Esophagus (tissue), 2 donors: ENCODE data around the gene NOS1AP. TPM values are rescaled to one million over a fixed set of nuclear protein-coding genes. Genes with fewer than 3 reads are reported as not detected.

Source experiments
- H3K27ac ChIP-seq, 2 donors: one replicate each; pipeline ENCODE4 v1.5.1; 2013; ENCODE audit warnings: low read depth in 2 of 2, mild to moderate bottlenecking in 2 of 2, inconsistent platforms in 1 of 2, low read length in 1 of 2, moderate library complexity in 1 of 2
- H3K27me3 ChIP-seq, 2 donors: one replicate each; pipeline ENCODE4 v1.6.1; 2013; ENCODE audit warnings: low read length in 2 of 2, control low read depth in 1 of 2, mild to moderate bottlenecking in 1 of 2; ENCODE audit not compliant: insufficient read depth in 2 of 2, control insufficient read depth in 1 of 2
- H3K36me3 ChIP-seq, 2 donors: one replicate each; pipeline ENCODE4 v1.6.1; 2013; ENCODE audit warnings: low read length in 1 of 2; ENCODE audit not compliant: control insufficient read depth in 2 of 2, insufficient read depth in 2 of 2
- H3K4me1 ChIP-seq, 2 donors: one replicate each; pipeline ENCODE4 v1.6.1; 2013; ENCODE audit warnings: low read length in 1 of 2; ENCODE audit not compliant: control insufficient read depth in 2 of 2, insufficient read depth in 2 of 2
- H3K4me3 ChIP-seq, 2 donors: one replicate each; pipeline ENCODE4 v1.5.1; 2013; ENCODE audit warnings: low read length in 2 of 2, mild to moderate bottlenecking in 2 of 2, low read depth in 1 of 2, moderate library complexity in 1 of 2
- H3K9me3 ChIP-seq, 2 donors: one replicate each; pipeline ENCODE4 v1.6.1; 2013; ENCODE audit warnings: mild to moderate bottlenecking in 2 of 2, low read depth in 1 of 2, low read length in 1 of 2, moderate library complexity in 1 of 2; ENCODE audit not compliant: control insufficient read depth in 2 of 2, insufficient read depth in 1 of 2
- WGBS, 2 donors: extraction: QIAGEN DNeasy Blood & Tissue Kit; methylation state at CpG; one replicate each; pipeline ENCODE4 v1.1.7; 2013; 5-methylcytosine and 5-hydroxymethylcytosine counted together
- polyA plus RNA-seq, 2 donors: library from polyadenylated mRNA; stranded (reverse); fragments of 200-250 nt; gene quantifications; one replicate each; pipeline ENCODE4 v1.2.3, GENCODE V29; 2013
- donor health status: healthy with polysubstance abuse.
- donor health status: Bipolar disorder and iron deficiency.

NOS1AP gene
- polyA plus RNA-seq, 2 donors: 0.53 to 0.98 TPM

DNA sequence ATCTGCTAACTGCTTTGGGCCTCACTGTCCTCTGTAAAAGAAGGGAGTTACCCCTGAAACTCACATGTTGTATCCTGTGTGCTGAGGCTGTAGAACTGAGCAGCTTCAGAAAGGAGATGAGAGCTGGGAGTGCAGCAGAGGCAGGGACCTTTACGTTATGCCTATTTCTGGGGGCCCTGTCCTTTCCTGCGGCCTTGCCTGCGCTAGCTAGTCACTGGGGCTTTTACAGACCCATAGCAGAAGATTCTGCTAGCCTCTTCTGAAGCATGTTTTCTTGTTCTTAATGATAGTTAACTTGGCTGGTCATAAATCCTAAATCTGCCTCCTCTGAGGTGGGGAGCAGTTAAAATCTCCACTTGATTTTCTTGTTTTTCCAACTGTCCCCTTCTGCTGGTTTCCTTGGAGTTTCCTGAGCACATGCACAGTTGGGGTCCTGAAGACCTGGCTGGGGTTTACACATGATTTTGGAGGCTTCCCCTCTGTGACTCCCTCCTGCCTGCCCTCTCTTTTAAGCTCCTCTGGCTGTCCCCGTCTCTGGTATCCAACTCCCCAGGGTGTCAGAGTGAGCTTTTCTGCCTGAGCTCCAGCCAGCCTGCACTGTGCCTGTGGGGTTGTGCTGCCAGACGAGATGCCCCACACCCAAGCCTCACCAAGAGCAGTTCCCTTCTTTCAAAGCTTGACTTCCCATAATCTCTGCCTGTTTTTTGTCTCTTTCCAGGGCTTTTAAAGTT is 76.6 kb downstream of the NOS1AP start:
- Histone ChIP-seq H3K9me3 (no peaks in the 10 kb centered on the region), H3K4me3 (no peak overlapping the region), H3K36me3 (no peaks in the 10 kb centered on the region), H3K27ac (no peak overlapping the region), H3K27me3 (no peaks in the 10 kb centered on the region), H3K4me1 (no peaks in the 10 kb centered on the region)
- 80% methylated on average over 5 of the region's 5 CpGs for WGBS, 2 donors

DNA sequence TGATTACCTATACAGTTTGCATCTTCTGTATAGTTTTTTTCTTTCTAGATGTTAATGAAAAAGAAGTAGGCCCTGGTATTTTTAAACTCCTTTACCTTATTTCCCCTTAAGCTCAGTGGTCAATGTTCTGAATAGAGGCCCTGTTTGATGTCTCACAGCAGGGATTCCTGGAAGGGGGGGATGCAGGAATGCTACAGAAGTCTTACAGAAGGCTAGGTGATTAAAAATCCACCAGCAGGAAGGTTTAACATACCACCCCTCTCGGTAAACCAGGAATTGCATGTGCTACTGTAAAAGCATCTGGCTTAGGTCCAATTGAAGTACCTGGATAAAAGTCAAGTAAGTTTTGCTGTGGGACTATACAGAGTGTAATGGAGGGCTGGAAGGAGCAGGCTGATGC is 78.3 kb downstream of the NOS1AP start:
- peaks cover 0 to 4% of the 10 kb centered on the region in 2 donors for H3K4me1 ChIP-seq
- no peak overlapping the region for H3K27ac ChIP-seq
- H3K4me3 ChIP-seq: no peak overlapping the region
- H3K9me3 ChIP-seq: peaks cover 0 to 6% of the 10 kb centered on the region in 2 donors
- H3K36me3 ChIP-seq: no peaks in the 10 kb centered on the region
- H3K27me3 ChIP-seq: no peaks in the 10 kb centered on the region
- 54 to 65% methylated on average over 1 of the region's 1 CpG for WGBS, 2 donors

DNA sequence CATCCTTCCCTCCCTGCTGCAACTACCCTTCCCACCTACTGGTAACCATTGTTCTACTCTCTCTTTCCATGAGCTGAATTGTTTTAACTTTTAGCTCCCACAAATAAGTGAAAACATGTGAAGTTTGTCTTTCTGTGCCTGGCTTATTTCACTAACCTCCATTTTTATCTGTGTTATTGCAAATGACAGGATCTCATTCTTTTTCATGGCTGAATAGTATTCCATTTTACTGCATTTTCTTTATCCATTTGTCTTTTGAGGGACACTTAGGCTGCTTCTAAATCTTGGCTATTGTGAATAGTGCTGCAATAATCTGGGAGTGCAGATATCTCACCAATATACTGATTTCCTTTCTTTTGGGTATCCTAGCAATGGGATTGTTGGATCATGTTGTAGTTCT is 80.6 kb downstream of the NOS1AP start:
- H3K27ac ChIP-seq: no peak overlapping the region
- no peaks in the 10 kb centered on the region for H3K27me3 ChIP-seq
- H3K9me3 ChIP-seq: peaks cover 0 to 6% of the 10 kb centered on the region in 2 donors
- H3K36me3 ChIP-seq: no peaks in the 10 kb centered on the region
- H3K4me1 ChIP-seq: peaks cover 0 to 4% of the 10 kb centered on the region in 2 donors
- H3K4me3 ChIP-seq: no peak overlapping the region

DNA sequence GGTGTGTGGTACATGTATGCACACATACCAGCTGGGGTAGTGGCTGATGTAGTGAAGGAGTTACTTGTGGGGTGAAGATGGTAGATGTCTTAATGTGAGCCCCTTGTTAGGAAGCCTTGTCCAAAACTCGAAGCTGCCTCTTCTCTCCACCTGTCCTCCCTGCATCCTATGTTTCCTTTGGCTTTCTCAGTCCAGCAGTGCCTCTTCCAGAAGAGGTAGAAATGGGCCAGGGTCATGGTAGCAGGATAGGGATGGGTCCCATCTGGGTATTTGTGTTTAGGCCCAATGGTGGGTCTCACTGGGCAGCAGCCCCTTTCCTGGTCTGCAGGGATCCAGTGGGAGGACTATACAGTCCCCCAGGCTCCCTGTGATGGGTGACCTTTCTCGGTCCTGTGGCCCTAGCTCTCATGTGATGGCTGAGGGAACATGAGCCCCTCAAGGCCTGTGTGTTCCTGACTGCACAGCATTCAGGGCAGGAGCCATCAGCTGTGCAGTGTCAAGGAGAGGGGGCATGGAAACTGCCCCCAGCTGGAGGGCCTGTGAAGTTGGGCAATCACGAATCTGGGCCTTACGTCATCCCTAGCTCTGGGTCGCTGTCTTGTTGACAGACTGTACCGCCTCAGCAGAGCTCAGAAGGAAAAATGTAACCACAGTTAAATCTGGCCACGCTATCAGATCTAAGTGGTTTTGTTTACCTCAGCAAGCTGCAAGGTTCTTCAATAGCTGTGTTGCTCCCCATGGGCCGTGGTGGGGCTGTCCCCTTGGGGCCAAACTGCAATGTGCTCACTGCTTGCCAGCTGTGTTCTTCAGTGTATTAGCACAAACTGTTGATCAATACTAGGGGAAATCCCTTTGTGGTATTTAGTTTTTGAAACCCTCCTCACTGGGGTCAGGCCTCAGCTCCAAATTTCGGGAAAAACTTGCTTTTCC is 82.7 kb downstream of the NOS1AP start:
- Histone ChIP-seq H3K4me1 (peaks cover 0 to 4% of the 10 kb centered on the region in 2 donors), H3K27me3 (no peaks in the 10 kb centered on the region), H3K27ac (no peak overlapping the region), H3K4me3 (no peak overlapping the region), H3K9me3 (peaks cover 0 to 6% of the 10 kb centered on the region in 2 donors), H3K36me3 (no peaks in the 10 kb centered on the region)
- WGBS, 2 donors: 59 to 66% methylated on average over 9 of the region's 9 CpGs

DNA sequence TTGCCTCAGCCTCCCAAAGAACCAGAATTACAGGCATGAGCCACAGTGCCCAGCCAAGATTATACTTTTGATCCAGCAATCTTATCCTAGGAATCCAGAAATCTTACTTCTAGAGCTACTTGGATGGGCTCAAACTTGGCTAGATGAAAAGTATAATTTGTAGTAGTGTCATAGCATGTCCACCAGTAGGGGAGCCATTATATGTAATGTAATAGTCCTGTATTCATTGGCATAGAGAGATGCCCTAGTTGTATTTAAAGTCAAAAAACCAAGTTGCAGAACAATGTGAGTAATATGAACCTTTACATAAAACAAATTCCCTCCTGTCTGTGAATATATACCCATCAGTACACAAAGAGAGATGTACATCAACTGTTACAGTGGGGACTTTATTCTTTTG is 83.9 kb downstream of the NOS1AP start:
- Histone ChIP-seq H3K27ac (no peak overlapping the region), H3K36me3 (no peaks in the 10 kb centered on the region), H3K27me3 (no peaks in the 10 kb centered on the region), H3K4me3 (no peak overlapping the region), H3K9me3 (peaks cover 0 to 6% of the 10 kb centered on the region in 2 donors), H3K4me1 (peaks cover 0 to 4% of the 10 kb centered on the region in 2 donors)

DNA sequence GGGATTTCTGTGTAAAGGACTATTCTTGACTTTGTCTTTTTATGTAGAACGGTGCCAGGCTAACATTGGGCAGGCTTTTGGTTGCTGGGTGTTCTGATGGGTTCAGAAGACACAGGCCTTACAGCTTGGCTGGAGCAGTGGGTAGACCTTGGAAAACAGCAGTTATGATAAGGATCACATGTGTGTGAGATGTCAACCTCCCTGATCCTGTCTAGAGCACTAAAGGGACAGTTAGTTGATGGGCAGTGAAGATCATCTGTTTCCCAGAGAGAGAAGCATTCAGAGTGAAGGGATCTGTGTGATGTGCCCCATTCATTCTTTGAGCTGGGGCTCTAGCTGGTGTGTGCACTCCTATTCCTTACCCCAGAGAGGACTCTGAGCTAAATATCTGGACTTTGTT is 88.0 kb downstream of the NOS1AP start:
- peaks cover 0 to under 1% of the 10 kb centered on the region in 2 donors for H3K9me3 ChIP-seq
- no peak overlapping the region for H3K4me3 ChIP-seq
- H3K4me1 ChIP-seq: peaks cover 0 to 3% of the 10 kb centered on the region in 2 donors
- 86 to 90% methylated on average over 1 of the region's 1 CpG for WGBS, 2 donors
- no peak overlapping the region for H3K27ac ChIP-seq
- H3K27me3 ChIP-seq: no peaks in the 10 kb centered on the region
- no peaks in the 10 kb centered on the region for H3K36me3 ChIP-seq

DNA sequence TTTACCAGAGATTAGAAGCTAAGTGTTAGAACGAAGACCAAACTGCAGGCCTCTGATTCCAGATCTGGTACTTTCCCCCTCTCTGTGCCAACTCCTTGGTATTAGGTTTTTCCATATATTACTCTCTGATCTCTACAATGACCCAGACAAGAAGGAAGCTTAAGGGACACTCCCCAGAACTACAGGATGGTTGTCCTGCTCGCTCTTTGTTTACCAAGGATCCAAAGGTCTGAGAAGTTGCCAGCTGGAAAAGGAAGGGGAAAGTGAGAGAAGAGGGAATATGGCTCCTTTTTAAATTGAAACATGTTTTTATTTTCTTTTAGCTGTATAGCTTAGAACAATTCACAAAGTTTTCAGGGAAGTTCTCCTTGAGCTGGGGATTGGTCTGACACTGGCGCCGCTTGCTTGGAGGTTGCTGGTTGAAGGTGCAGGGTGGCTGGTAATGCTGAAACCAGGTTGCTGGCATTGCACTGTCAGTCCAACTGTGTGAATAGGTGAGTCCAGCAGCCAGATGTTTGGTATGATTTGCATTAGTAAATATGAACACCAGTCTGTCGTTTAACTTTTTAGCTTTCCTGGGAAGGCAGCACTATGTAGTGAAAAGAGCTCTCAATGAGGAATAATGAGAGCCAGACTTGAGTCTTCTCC is 89.3 kb downstream of the NOS1AP start:
- Histone ChIP-seq H3K4me1 (peaks cover 0 to 3% of the 10 kb centered on the region in 2 donors), H3K27ac (no peak overlapping the region), H3K4me3 (no peak overlapping the region), H3K9me3 (no peaks in the 10 kb centered on the region), H3K36me3 (no peaks in the 10 kb centered on the region), H3K27me3 (no peaks in the 10 kb centered on the region)
- 47 to 57% methylated on average over 5 of the region's 5 CpGs for WGBS, 2 donors

DNA sequence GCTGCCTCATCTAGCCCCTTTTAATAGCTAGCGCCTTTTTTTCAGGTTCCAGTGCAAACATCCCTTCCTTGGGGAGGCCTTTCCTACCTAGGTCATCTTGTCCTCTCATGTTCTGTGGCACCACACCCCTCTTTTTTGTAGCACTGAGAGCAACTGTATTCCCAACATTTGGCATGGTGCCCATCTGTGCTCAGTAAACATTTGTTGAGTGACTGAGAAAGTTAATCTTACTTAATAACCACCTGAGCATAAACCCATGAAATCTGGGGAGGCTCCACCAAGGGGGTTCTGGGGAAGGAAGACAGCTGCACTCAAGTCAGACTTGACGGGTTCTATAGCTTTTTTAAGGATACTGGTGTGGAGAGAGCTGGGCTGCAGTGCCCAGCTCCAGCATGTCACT is 90.0 kb downstream of the NOS1AP start:
- WGBS, 2 donors: 56 to 60% methylated on average over 2 of the region's 2 CpGs

DNA sequence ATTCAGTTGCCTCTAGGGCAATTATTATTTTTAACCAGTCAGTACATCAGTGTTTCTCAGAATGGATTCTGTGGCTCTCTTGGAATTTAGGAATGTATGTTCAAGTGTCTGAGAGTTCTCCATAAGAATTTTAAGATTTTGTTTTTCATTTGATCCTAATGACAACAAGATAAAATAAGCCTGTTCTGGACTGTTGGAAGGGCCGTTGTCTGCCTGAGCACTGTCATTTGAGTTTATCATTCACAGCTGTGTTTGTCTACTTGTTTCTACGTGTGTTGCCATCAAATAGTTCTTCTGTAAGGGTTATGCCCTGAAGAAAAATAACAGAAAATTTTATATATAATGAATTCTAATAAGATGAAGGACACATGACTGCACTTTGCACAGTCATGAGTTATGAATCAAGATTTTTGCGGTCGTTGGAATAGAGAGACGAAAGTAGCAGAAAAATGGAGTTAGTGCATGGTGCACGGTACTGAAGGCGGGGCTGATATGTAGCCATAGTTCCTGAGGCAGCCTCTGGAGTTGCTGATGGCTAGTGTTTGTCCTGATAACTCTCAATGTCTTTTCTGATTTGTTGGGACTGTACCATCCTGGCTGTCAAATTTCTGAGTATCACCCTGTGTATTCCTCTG is 92.5 kb downstream of the NOS1AP start:
- Histone ChIP-seq H3K4me1 (peaks cover 3% of the 10 kb centered on the region in 2 donors), H3K4me3 (no peak overlapping the region), H3K27me3 (no peaks in the 10 kb centered on the region), H3K36me3 (no peaks in the 10 kb centered on the region), H3K9me3 (no peaks in the 10 kb centered on the region), H3K27ac (no peak overlapping the region)
- 66 to 71% methylated on average over 7 of the region's 7 CpGs for WGBS, 2 donors

More for the DNA sequence above, 90.0 kb downstream of the NOS1AP start:
- H3K27me3 ChIP-seq: no peaks in the 10 kb centered on the region
- H3K4me3 ChIP-seq: no peak overlapping the region
- H3K4me1 ChIP-seq: peaks cover 0 to 3% of the 10 kb centered on the region in 2 donors
- H3K27ac ChIP-seq: no peak overlapping the region
- no peaks in the 10 kb centered on the region for H3K9me3 ChIP-seq
- H3K36me3 ChIP-seq: no peaks in the 10 kb centered on the region
